DOHH2 (cell line): ENCODE data around the gene SVOPL.

Experiments used
- H3F3A ChIP-seq: fragments of 200-600 bp; sonication (generic), shearing (Covaris generic); 2 replicates; pipeline ENCODE4 v1.6.0; 2016; ENCODE audit warnings: antibody characterized with exemption, mild to moderate bottlenecking; ENCODE audit not compliant: control insufficient read depth, insufficient read depth
- H3K27ac ChIP-seq: fragments of 200-600 bp; sonication (generic); 2 replicates; pipeline ENCODE4 v1.5.1; 2014; ENCODE audit warnings: low read depth, mild to moderate bottlenecking, low read length, moderate library complexity
- H3K27me3 ChIP-seq: fragments of 200-600 bp; sonication (generic); 2 replicates; pipeline ENCODE4 v1.6.1; 2014; ENCODE audit warnings: mild to moderate bottlenecking, low read length, mixed read lengths; ENCODE audit not compliant: control insufficient read depth
- H3K36me3 ChIP-seq: fragments of 200-600 bp; sonication (generic); 2 replicates; pipeline ENCODE4 v1.6.1; 2014; ENCODE audit warnings: mild to moderate bottlenecking, low read length, moderate library complexity, mixed read lengths; ENCODE audit not compliant: control insufficient read depth
- H3K4me1 ChIP-seq: fragments of 200-600 bp; sonication (generic); 2 replicates; pipeline ENCODE4 v1.6.1; 2014; ENCODE audit warnings: mild to moderate bottlenecking, low read length, mixed read lengths; ENCODE audit not compliant: control insufficient read depth
- H3K4me2 ChIP-seq: fragments of 200-600 bp; sonication (generic); 2 replicates; pipeline ENCODE4 v1.6.0; 2014; ENCODE audit warnings: mild to moderate bottlenecking, low read length, moderate library complexity
- H3K4me3 ChIP-seq: fragments of 200-600 bp; sonication (generic); 2 replicates; pipeline ENCODE4 v1.5.1; 2014; ENCODE audit warnings: mild to moderate bottlenecking, low read length, mixed read lengths
- H3K79me2 ChIP-seq: fragments of 200-600 bp; sonication (generic); 2 replicates; pipeline ENCODE4 v1.6.1; 2014; ENCODE audit warnings: mild to moderate bottlenecking, low read length, mixed read lengths; ENCODE audit not compliant: control insufficient read depth
- H3K9me2 ChIP-seq: fragments of 200-600 bp; sonication (generic); replicated peaks from 2 replicates; pipeline ENCODE4 v1.6.1; 2014; ENCODE audit warnings: mild to moderate bottlenecking, low read length, mixed read lengths; ENCODE audit not compliant: control insufficient read depth
- H3K9me3 ChIP-seq: fragments of 200-600 bp; sonication (generic); 2 replicates; pipeline ENCODE4 v1.6.1; 2014; ENCODE audit warnings: antibody characterized with exemption, low read length, mixed read lengths; ENCODE audit not compliant: control insufficient read depth, insufficient read depth
- H4K20me1 ChIP-seq: fragments of 200-600 bp; sonication (generic); 2 replicates; pipeline ENCODE4 v1.6.0; 2014; ENCODE audit warnings: low read depth, mild to moderate bottlenecking, antibody characterized with exemption, low read length, moderate library complexity; ENCODE audit not compliant: control insufficient read depth, insufficient read depth
- EZH2phosphoT487 ChIP-seq: fragments of 200-600 bp; sonication (generic); IDR thresholded peaks from 2 replicates; pipeline ENCODE4 v1.6.1; 2017; ENCODE audit warnings: borderline replicate concordance, mild to moderate bottlenecking, antibody characterized with exemption, low read length, moderate library complexity, mixed read lengths
- TF ChIP-seq, protein P1 (sequence below): fragments of 200-600 bp; sonication (generic); IDR thresholded peaks from one replicate; pipeline ENCODE4 v1.5.1; 2014; ENCODE audit warnings: antibody characterized with exemption, mild to moderate bottlenecking, low read depth, low read length; ENCODE audit not compliant: poor library complexity, severe bottlenecking

Gene SVOPL

DNA sequence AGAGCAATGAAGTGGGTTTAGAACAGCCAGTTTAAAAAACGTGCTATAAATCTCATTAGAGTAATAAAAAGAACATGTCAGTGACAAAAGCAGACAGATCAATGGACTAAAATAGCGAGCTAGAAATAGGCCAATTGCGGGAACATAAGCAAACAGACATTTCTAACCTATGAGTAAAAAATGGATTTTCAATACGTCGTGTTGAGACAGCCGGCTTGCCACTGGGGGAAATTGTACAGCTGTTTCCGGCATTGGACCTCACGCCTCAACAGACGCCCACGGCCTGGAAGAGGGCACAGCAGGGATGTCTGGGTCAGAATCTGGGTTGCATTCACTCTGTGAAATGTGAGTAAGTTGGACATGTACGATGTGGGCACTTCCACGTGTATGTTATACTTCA, 92.9 kb downstream of the SVOPL start:
- Histone ChIP-seq H3K27ac (no peak overlapping the region), H3K36me3 (no peaks in the 10 kb centered on the region), H3K9me2 (no peaks in the 10 kb centered on the region), H3F3A (no peaks in the 10 kb centered on the region), H3K4me1 (no peaks in the 10 kb centered on the region), H3K9me3 (no peaks in the 10 kb centered on the region; the same call in 1 of the 2 replicates), H4K20me1 (no peaks in the 10 kb centered on the region), H3K79me2 (no peaks in the 10 kb centered on the region), H3K4me3 (no peak overlapping the region), H3K4me2 (no peak overlapping the region), H3K27me3 (no peaks in the 10 kb centered on the region)
- TF ChIP-seq, protein P1, sequence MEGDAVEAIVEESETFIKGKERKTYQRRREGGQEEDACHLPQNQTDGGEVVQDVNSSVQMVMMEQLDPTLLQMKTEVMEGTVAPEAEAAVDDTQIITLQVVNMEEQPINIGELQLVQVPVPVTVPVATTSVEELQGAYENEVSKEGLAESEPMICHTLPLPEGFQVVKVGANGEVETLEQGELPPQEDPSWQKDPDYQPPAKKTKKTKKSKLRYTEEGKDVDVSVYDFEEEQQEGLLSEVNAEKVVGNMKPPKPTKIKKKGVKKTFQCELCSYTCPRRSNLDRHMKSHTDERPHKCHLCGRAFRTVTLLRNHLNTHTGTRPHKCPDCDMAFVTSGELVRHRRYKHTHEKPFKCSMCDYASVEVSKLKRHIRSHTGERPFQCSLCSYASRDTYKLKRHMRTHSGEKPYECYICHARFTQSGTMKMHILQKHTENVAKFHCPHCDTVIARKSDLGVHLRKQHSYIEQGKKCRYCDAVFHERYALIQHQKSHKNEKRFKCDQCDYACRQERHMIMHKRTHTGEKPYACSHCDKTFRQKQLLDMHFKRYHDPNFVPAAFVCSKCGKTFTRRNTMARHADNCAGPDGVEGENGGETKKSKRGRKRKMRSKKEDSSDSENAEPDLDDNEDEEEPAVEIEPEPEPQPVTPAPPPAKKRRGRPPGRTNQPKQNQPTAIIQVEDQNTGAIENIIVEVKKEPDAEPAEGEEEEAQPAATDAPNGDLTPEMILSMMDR = no peak
- no peak for TF ChIP-seq EZH2phosphoT487

DNA sequence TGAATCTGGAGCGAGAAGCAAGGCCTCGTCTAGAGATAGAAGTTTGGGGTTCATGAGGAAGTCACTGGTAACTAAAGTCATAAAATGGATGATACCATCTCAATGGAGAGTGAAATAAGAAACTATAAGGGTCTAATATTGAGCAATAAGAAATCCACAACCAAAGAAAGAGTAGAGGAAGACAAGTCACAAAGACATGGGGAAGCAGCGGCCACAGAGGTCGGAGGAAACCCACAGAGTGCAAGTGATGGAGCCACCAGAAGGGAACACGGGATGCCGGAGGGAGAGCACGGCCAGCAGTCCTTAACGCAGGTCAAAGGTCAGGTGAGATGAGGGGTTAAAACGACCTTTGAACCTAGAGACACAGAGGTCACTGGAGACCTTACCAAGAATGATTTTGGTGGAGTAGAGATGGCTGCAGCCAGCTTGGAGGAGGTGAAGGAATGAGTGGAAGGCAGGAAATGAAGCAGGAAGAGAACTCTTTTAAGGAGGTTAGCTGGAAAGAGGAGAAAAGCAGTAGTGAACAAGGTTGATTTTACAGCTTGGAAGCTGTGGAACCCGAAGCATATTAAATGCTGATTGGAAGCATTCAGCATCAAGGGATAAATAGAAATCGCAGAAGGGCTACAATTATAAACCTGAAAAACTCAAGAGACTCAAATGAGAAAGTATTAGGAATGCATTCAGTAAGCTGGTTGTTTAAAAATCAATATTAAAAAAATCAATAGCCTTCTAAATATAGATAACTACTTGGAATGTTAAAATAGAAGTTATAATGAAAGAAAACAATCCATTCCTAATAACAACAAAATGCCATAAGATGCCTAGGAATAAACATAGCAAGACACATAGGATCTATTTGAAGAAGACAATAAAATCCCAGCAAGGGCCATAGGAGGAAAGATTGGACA, 93.7 kb downstream of the SVOPL start:
- Histone ChIP-seq H3K4me3 (no peak overlapping the region), H4K20me1 (no peaks in the 10 kb centered on the region), H3K79me2 (no peaks in the 10 kb centered on the region), H3K9me3 (no peaks in the 10 kb centered on the region; the same call in 1 of the 2 replicates), H3K36me3 (no peaks in the 10 kb centered on the region), H3K27ac (no peak overlapping the region), H3K4me2 (no peak overlapping the region), H3K27me3 (peaks cover 2% of the 10 kb centered on the region; the same call in 1 of the 2 replicates), H3K9me2 (no peaks in the 10 kb centered on the region), H3F3A (no peaks in the 10 kb centered on the region), H3K4me1 (no peaks in the 10 kb centered on the region)
- no peak for TF ChIP-seq EZH2phosphoT487
- TF ChIP-seq, protein P1 = no peak

DNA sequence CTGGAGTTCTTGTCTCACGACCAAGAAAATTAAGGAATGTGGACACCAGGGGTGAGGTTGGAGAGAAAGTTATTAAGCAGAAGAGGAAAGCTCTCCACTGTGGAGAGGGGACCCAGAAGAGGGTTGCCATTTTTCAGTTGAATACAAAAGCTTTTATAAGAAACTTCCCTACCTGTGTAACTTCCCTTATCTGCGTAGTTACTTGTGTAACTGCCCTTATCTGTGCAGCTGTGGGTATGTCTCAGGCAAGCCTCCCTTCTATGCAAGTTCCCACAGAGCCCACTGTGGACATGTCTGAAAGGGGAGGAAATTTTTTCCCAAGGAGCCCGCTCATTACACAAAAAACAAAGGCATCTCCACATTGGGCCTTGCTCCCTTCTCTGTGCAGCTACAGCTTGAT, 94.9 kb downstream of the SVOPL start:
- H3K9me3 ChIP-seq = no peaks in the 10 kb centered on the region; the same call in 1 of the 2 replicates
- no peaks in the 10 kb centered on the region for H3K9me2 ChIP-seq
- no peak overlapping the region for H3K4me3 ChIP-seq
- H3K4me1 ChIP-seq = no peaks in the 10 kb centered on the region
- no peak overlapping the region for H3K4me2 ChIP-seq
- H3F3A ChIP-seq = no peaks in the 10 kb centered on the region
- no peaks in the 10 kb centered on the region for H4K20me1 ChIP-seq
- H3K36me3 ChIP-seq = no peaks in the 10 kb centered on the region
- no peak for TF ChIP-seq EZH2phosphoT487
- TF ChIP-seq, protein P1 = no peak
- H3K79me2 ChIP-seq = no peaks in the 10 kb centered on the region
- H3K27me3 ChIP-seq = peaks cover 2% of the 10 kb centered on the region; the same call in 1 of the 2 replicates
- H3K27ac ChIP-seq = no peak overlapping the region
